Gastroesophageal sphincter (tissue), 3 donors: ENCODE measurements around the gene PCSK1N.

ENCODE experiments used
- POLR2A ChIP-seq, 2 donors: fragments of 450-650 bp; IDR thresholded peaks; one replicate each; pipeline ENCODE4 v1.6.1; 2017; ENCODE audit warnings: antibody characterized with exemption in 2 of 2, mild to moderate bottlenecking in 2 of 2, moderate library complexity in 1 of 2
- POLR2AphosphoS5 ChIP-seq: sonication (generic); formaldehyde crosslinking; IDR thresholded peaks from one replicate; pipeline ENCODE4 v1.6.1; 2017; ENCODE audit warnings: antibody characterized with exemption
- TF ChIP-seq, protein P1 (sequence below), 4 experiments: fragments of 200-600 bp in 2 of 4; fragments of 450-650 bp in 2 of 4; sonication (generic) in 1 of 4; IDR thresholded peaks; one replicate each; pipeline ENCODE4 v1.5.1; 2017 to 2019; ENCODE audit warnings: antibody characterized with exemption in 4 of 4, mild to moderate bottlenecking in 2 of 4, moderate library complexity in 2 of 4

GRCh38 chrX:48791063-48791820, 44.2 kb downstream of the PCSK1N start:
- TF ChIP-seq, protein P1, sequence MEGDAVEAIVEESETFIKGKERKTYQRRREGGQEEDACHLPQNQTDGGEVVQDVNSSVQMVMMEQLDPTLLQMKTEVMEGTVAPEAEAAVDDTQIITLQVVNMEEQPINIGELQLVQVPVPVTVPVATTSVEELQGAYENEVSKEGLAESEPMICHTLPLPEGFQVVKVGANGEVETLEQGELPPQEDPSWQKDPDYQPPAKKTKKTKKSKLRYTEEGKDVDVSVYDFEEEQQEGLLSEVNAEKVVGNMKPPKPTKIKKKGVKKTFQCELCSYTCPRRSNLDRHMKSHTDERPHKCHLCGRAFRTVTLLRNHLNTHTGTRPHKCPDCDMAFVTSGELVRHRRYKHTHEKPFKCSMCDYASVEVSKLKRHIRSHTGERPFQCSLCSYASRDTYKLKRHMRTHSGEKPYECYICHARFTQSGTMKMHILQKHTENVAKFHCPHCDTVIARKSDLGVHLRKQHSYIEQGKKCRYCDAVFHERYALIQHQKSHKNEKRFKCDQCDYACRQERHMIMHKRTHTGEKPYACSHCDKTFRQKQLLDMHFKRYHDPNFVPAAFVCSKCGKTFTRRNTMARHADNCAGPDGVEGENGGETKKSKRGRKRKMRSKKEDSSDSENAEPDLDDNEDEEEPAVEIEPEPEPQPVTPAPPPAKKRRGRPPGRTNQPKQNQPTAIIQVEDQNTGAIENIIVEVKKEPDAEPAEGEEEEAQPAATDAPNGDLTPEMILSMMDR (IDR thresholded peaks at IDR 0.05), result no peak
- TF ChIP-seq POLR2A (IDR thresholded peaks at IDR 0.05) (no peak), POLR2AphosphoS5 (no peak)
